Measurements from ENCODE around the gene LRP1.

Gene LRP1

DNA sequence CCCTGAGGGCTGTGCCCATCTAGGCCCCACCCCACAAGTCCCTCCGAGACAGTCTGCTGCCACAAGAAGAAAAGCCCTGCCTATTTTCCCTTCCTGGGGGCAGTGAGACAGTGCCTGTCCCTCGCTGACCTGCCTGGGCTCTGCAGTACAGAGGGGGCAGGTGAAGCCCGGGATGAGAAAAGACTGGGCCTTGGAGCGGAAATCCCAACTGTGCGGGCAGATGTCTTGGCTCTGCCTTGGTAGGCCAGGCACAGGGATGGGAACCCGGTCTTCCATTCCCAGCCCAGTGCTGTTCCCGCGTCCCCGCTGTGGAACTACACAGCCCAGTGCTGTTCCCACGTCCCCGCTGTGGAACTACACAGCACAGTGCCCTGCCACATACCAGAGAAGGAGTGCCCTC, 75.5 kb downstream of the LRP1 start:
- H3K27ac ChIP-seq, result no peak overlapping the region
- peaks cover 53% of the 10 kb centered on the region; the same call in 1 of the 2 replicates for H3K27me3 ChIP-seq (ENCODE audit: insufficient read depth, low read depth)
- no peak overlapping the region for H3K4me3 ChIP-seq (IDR thresholded peaks at IDR 0.05; ENCODE audit: insufficient read depth, low read depth, low read length)
- no peak overlapping the region for H3K9ac ChIP-seq
- TF ChIP-seq, protein P1, sequence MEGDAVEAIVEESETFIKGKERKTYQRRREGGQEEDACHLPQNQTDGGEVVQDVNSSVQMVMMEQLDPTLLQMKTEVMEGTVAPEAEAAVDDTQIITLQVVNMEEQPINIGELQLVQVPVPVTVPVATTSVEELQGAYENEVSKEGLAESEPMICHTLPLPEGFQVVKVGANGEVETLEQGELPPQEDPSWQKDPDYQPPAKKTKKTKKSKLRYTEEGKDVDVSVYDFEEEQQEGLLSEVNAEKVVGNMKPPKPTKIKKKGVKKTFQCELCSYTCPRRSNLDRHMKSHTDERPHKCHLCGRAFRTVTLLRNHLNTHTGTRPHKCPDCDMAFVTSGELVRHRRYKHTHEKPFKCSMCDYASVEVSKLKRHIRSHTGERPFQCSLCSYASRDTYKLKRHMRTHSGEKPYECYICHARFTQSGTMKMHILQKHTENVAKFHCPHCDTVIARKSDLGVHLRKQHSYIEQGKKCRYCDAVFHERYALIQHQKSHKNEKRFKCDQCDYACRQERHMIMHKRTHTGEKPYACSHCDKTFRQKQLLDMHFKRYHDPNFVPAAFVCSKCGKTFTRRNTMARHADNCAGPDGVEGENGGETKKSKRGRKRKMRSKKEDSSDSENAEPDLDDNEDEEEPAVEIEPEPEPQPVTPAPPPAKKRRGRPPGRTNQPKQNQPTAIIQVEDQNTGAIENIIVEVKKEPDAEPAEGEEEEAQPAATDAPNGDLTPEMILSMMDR (conservative IDR thresholded peaks at IDR 0.05; ENCODE audit: low read depth, low read length), result no peak
- H2AFZ ChIP-seq (ENCODE audit: low read depth), result no peak overlapping the region
- H3K4me2 ChIP-seq, result no peak overlapping the region
- H3K4me1 ChIP-seq (ENCODE audit: low read depth, poor library complexity, severe bottlenecking), result no peaks in the 10 kb centered on the region
- H3K36me3 ChIP-seq (ENCODE audit: insufficient read depth), result no peaks in the 10 kb centered on the region
- no peaks in the 10 kb centered on the region for H3K79me2 ChIP-seq (ENCODE audit: insufficient read depth, low read depth)
- no peaks in the 10 kb centered on the region for H4K20me1 ChIP-seq (ENCODE audit: insufficient read depth)

DNA sequence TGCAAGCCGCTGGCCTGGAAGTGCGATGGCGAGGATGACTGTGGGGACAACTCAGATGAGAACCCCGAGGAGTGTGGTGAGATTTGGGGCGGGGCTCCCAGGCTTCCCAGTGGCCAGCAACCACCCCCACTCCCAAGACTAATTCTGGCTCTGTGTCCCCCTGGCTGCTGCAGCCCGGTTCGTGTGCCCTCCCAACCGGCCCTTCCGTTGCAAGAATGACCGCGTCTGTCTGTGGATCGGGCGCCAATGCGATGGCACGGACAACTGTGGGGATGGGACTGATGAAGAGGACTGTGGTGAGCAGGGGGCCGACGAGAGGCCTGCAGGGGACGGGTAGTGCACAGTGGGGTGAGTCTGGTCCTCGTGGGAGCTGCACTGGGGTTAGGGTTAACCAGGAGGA, 76.2 kb downstream of the LRP1 start:
- no peak overlapping the region for H3K9ac ChIP-seq
- H3K4me2 ChIP-seq, result no peak overlapping the region
- H3K27ac ChIP-seq, result no peak overlapping the region
- no peaks in the 10 kb centered on the region for H3K79me2 ChIP-seq (ENCODE audit: insufficient read depth, low read depth)
- TF ChIP-seq, protein P1 (conservative IDR thresholded peaks at IDR 0.05; ENCODE audit: low read depth, low read length), result no peak
- H4K20me1 ChIP-seq (ENCODE audit: insufficient read depth), result no peaks in the 10 kb centered on the region
- H3K4me1 ChIP-seq (ENCODE audit: low read depth, poor library complexity, severe bottlenecking), result no peaks in the 10 kb centered on the region
- peaks cover 50% of the 10 kb centered on the region; the same call in 1 of the 2 replicates for H3K27me3 ChIP-seq (ENCODE audit: insufficient read depth, low read depth)
- H3K36me3 ChIP-seq (ENCODE audit: insufficient read depth), result no peaks in the 10 kb centered on the region
- no peak overlapping the region for H2AFZ ChIP-seq (ENCODE audit: low read depth)
- no peak overlapping the region for H3K4me3 ChIP-seq (IDR thresholded peaks at IDR 0.05; ENCODE audit: insufficient read depth, low read depth, low read length)

DNA sequence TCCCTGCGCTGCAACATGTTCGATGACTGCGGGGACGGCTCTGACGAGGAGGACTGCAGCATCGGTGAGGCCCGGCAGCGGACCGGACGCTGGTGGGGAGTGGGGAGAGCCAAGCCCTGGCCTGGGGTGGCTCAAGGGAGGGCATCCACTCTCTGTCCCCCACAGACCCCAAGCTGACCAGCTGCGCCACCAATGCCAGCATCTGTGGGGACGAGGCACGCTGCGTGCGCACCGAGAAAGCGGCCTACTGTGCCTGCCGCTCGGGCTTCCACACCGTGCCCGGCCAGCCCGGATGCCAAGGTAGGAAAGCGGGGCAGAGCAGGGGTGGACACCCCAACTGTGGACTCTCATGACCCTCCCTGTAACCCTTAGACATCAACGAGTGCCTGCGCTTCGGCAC, 76.9 kb downstream of the LRP1 start:
- H3K9ac ChIP-seq, result no peak overlapping the region
- no peaks in the 10 kb centered on the region for H3K36me3 ChIP-seq (ENCODE audit: insufficient read depth)

DNA sequence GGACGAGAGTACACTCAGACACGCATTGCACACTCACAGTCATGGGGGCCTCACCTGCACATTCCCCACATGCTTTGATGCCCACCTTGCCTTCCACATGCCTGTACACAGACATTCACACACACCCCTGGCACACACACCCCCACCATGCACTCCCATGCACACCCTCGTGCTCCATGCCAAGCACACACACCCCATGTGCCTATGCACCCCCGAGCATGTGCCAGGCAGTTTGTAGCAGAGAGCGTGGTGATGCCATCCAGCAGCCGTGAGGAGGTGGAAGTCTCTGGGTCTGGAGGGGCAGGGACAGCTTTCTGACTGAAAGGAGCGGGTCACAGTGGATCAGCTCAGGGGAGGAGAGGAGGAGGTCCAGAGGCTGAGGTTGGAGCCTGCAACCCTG, 77.6 kb downstream of the LRP1 start:
- Histone ChIP-seq H3K4me2 (no peak overlapping the region), H3K4me1 (ENCODE audit: low read depth, poor library complexity, severe bottlenecking) (no peaks in the 10 kb centered on the region), H3K36me3 (ENCODE audit: insufficient read depth) (no peaks in the 10 kb centered on the region), H3K9ac (no peak overlapping the region), H2AFZ (ENCODE audit: low read depth) (no peak overlapping the region), H3K27ac (no peak overlapping the region), H3K27me3 (ENCODE audit: insufficient read depth, low read depth) (peaks cover 40% of the 10 kb centered on the region; the same call in 1 of the 2 replicates), H3K4me3 (IDR thresholded peaks at IDR 0.05; ENCODE audit: insufficient read depth, low read depth, low read length) (no peak overlapping the region), H4K20me1 (ENCODE audit: insufficient read depth) (no peaks in the 10 kb centered on the region), H3K79me2 (ENCODE audit: insufficient read depth, low read depth) (no peaks in the 10 kb centered on the region)
- TF ChIP-seq, protein P1 (conservative IDR thresholded peaks at IDR 0.05; ENCODE audit: low read depth, low read length), result no peak

More for the DNA sequence above, 76.9 kb downstream of the LRP1 start:
- no peak overlapping the region for H3K4me2 ChIP-seq
- no peak overlapping the region for H3K27ac ChIP-seq
- no peaks in the 10 kb centered on the region for H4K20me1 ChIP-seq (ENCODE audit: insufficient read depth)
- H3K4me3 ChIP-seq (IDR thresholded peaks at IDR 0.05; ENCODE audit: insufficient read depth, low read depth, low read length), result no peak overlapping the region
- H3K79me2 ChIP-seq (ENCODE audit: insufficient read depth, low read depth), result no peaks in the 10 kb centered on the region
- H3K27me3 ChIP-seq (ENCODE audit: insufficient read depth, low read depth), result peaks cover 43% of the 10 kb centered on the region; the same call in 1 of the 2 replicates
- TF ChIP-seq, protein P1 (conservative IDR thresholded peaks at IDR 0.05; ENCODE audit: low read depth, low read length), result no peak
- no peaks in the 10 kb centered on the region for H3K4me1 ChIP-seq (ENCODE audit: low read depth, poor library complexity, severe bottlenecking)
- H2AFZ ChIP-seq (ENCODE audit: low read depth), result no peak overlapping the region
